Left lung (tissue), 10 donors: ENCODE data around the gene MICU1. TPM values are rescaled to one million over a fixed set of nuclear protein-coding genes. Genes with fewer than 3 reads are reported as not detected.

ENCODE experiments used
- ATAC-seq: fragments of 200-7000 bp; cut with Tn5 transposase; one replicate; pipeline ENCODE4 v1.9.1; 2020; ENCODE audit warnings: moderate library complexity
- DNase-seq, 4 donors: peaks; one replicate each; pipeline ENCODE4 v3.0.0-alpha.2; 2013 to 2020
- H3K27ac ChIP-seq, 2 donors: fragments of 200-600 bp; sonication (generic) in 1 of 2; one replicate each; pipeline versions ENCODE4 v1.5.0 to v1.8.0; 2020 to 2021
- H3K27me3 ChIP-seq, 2 donors: fragments of 200-600 bp; sonication (generic) in 1 of 2; one replicate each; pipeline versions ENCODE4 v1.5.0 to v1.8.0; 2020 to 2021
- H3K36me3 ChIP-seq, 2 donors: fragments of 200-600 bp; sonication (generic) in 1 of 2; one replicate each; pipeline versions ENCODE4 v1.5.0 to v1.8.0; 2020 to 2021
- H3K4me1 ChIP-seq, 2 donors: fragments of 200-600 bp; one replicate each; pipeline ENCODE4 v1.8.0; 2021
- H3K4me3 ChIP-seq, 2 donors: fragments of 200-600 bp; sonication (generic) in 1 of 2; one replicate each; pipeline versions ENCODE4 v1.5.0 to v1.8.0; 2020 to 2021; ENCODE audit warnings: mild to moderate bottlenecking in 1 of 2
- H3K9me3 ChIP-seq, 2 donors: fragments of 200-600 bp; sonication (generic) in 1 of 2; one replicate each; pipeline versions ENCODE4 v1.5.0 to v1.8.0; 2020 to 2021
- intact Hi-C, 2 donors: fragments of 100-400 bp; cut with DNase I; formaldehyde crosslinking; loops; one replicate each; pipeline versions ENCODE4 v1.11.2 to v1.14.2; 2022
- polyA plus RNA-seq, 6 donors: library from polyadenylated mRNA; unstranded; fragments of 120-200 nt; gene quantifications; one replicate each; pipeline ENCODE4 v1.2.1, GENCODE V29; 2013; ENCODE audit not compliant: insufficient read length in 6 of 6
- total RNA-seq, 2 donors: library from RNA; stranded (reverse); fragmentation: NEBNext Ultra II Directional; extraction: Animal tissue kit (Norgen Biotek cat#: 25700); gene quantifications; one replicate each; pipeline ENCODE4 v1.2.1, GENCODE V29; 2021
- TF ChIP-seq, protein P1 (sequence below), 2 donors: fragments of 200-600 bp; sonication (generic) in 1 of 2; IDR thresholded peaks; one replicate each; pipeline versions ENCODE4 v1.5.0 to v1.8.0; 2021; ENCODE audit warnings: antibody characterized with exemption in 2 of 2
- donor health status: DM: no; HTN: yes; CAD: no.
- donor health status: DM: no; HTN: no; CAD: no.

Gene MICU1
- total and polyA plus RNA-seq, 8 donors = 49.8 to 67.4 (median 56.0) TPM

DNA sequence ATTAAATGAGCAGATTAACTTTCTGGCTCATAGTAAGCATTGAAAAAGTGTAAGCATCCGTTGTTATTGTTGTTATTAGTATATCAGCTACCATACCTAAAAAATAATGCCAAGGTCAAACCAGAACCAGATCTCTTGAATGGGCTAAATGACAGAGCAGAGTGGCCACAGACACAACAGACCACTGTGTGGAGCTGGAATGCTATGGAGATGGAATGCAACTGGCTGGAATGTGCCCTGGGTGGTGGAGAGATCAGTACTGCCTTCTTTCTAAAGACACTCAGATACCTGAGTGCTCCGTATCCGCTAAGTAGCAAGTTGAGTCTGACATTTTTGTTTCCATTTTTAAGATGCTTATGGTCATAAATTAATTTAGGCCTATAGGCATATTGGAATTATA is 250.7 kb downstream of the MICU1 start:
- Histone ChIP-seq H3K4me1 (no peaks in the 10 kb centered on the region), H3K4me3 (no peak overlapping the region), H3K36me3 (peaks cover 0 to 40% of the 10 kb centered on the region in 2 donors), H3K27ac (no peak overlapping the region), H3K27me3 (no peaks in the 10 kb centered on the region), H3K9me3 (no peaks in the 10 kb centered on the region)
- no peak for ATAC-seq
- no peak for DNase-seq
- intact Hi-C loops = no loop called here
- TF ChIP-seq, protein P1, sequence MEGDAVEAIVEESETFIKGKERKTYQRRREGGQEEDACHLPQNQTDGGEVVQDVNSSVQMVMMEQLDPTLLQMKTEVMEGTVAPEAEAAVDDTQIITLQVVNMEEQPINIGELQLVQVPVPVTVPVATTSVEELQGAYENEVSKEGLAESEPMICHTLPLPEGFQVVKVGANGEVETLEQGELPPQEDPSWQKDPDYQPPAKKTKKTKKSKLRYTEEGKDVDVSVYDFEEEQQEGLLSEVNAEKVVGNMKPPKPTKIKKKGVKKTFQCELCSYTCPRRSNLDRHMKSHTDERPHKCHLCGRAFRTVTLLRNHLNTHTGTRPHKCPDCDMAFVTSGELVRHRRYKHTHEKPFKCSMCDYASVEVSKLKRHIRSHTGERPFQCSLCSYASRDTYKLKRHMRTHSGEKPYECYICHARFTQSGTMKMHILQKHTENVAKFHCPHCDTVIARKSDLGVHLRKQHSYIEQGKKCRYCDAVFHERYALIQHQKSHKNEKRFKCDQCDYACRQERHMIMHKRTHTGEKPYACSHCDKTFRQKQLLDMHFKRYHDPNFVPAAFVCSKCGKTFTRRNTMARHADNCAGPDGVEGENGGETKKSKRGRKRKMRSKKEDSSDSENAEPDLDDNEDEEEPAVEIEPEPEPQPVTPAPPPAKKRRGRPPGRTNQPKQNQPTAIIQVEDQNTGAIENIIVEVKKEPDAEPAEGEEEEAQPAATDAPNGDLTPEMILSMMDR (IDR thresholded peaks at IDR 0.05) = no peak

GRCh38 chr10:72370201-72370722 is 255.6 kb downstream of the MICU1 start:
- Histone ChIP-seq H3K4me1 (no peaks in the 10 kb centered on the region), H3K27ac (no peak overlapping the region), H3K36me3 (peaks cover 0 to 74% of the 10 kb centered on the region in 2 donors), H3K9me3 (no peaks in the 10 kb centered on the region), H3K4me3 (no peak overlapping the region), H3K27me3 (no peaks in the 10 kb centered on the region)
- no peak for DNase-seq
- intact Hi-C loops = no loop called here
- peak; percentile 58 for ATAC-seq
- TF ChIP-seq, protein P1 (IDR thresholded peaks at IDR 0.05) = no peak

DNA sequence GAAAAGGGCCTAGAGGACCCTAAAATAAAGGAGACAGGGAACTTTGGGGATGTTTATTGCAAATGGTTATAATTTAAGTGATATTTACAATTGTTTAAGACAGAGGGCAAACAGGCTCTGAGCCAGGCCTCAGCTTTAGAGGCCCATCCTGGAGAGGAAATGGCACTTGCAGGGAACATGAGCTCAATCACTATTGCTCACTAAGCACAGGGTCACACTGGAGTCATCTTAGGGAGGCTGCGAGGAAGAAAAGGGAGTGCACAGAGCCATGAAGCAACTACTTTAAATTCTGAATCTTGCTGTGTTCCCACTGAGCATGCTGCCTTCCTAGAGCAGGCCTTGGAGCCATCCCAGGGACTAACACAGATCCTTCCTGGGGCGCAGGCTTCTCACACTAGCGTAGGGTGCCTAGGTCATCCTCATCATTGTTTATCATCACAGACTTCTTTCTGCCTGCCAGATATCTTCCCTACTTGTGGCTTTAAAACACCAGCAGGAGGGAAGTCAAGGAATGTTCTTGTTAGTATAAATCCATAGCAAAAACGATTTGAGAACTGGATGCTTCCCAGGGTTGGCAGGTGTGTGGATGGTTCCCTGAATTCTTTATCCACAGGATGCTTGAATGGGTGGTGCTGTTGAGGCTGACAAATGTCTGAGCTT is 258.4 kb downstream of the MICU1 start:
- Histone ChIP-seq H3K27me3 (no peaks in the 10 kb centered on the region), H3K4me1 (peaks cover 0 to 17% of the 10 kb centered on the region in 2 donors), H3K9me3 (no peaks in the 10 kb centered on the region), H3K36me3 (peaks cover 0 to 56% of the 10 kb centered on the region in 2 donors), H3K4me3 (no peak overlapping the region), H3K27ac (no peak overlapping the region)
- intact Hi-C loops = loop anchor here in 1 of 2 donors (10.0 kb wide), 2 partner anchors 477 to 507 kb away; no protein-coding TSS in a partner anchor
- ATAC-seq (no peak), DNase-seq (no peak)
- TF ChIP-seq, protein P1 (IDR thresholded peaks at IDR 0.05) = no peak

DNA sequence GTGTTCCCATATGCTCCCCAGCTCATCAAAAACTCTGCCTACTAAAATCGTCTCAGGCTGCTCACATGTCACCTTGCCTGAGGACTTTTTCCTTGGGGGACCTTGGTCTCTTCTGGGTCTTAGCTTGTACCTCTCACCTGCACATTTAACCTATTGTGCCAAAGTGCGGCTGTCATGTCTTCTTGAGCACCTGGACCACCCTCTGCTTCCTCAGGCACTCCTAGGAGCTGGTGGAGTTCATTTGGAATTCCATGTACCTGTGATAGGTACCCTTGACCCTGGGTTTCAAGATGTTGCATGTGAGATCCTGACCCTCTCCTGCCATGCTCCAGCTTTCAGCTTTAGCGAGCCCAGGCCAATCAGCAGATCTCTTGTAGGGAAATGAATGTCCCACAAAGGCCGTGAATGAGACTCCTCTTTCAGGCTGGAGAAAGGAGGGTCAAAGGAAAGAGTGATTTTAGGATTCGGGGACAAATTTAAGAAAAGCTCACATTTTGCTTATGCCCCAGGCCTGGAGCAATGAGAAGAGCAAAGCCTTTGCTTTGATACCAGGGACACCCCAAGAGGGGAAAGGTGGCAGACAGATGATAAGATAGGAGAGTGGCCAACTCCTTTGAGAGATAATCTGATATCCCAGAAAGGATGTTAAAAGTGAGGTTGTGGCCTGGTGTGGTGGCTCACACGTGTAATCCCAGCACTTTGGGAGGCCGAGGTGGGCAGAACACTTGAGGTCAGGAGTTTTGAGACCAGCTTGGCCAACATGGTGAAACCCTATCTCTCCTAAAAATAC is 260.6 kb downstream of the MICU1 start:
- no peaks in the 10 kb centered on the region for H3K27me3 ChIP-seq
- H3K4me3 ChIP-seq = no peak overlapping the region
- TF ChIP-seq, protein P1 (IDR thresholded peaks at IDR 0.05) = no peak
- no peaks in the 10 kb centered on the region for H3K9me3 ChIP-seq
- ATAC-seq (no peak), DNase-seq (no peak)
- intact Hi-C loops = loop anchor here in 1 of 2 donors (10.0 kb wide), 2 partner anchors 480 to 510 kb away; no protein-coding TSS in a partner anchor
- no peak overlapping the region for H3K27ac ChIP-seq
- H3K4me1 ChIP-seq = peaks cover 0 to 17% of the 10 kb centered on the region in 2 donors
- H3K36me3 ChIP-seq = peaks cover 0 to 44% of the 10 kb centered on the region in 2 donors
